ENCODE data around the gene DMWD. TPM values are rescaled to one million over a fixed set of nuclear protein-coding genes. Genes with fewer than 3 reads are reported as not detected.

Gene DMWD
- polyA plus RNA-seq, 2 of the 4 experiments (the other 2 are of a cell fraction), result 17.1 to 31.3 TPM

DNA sequence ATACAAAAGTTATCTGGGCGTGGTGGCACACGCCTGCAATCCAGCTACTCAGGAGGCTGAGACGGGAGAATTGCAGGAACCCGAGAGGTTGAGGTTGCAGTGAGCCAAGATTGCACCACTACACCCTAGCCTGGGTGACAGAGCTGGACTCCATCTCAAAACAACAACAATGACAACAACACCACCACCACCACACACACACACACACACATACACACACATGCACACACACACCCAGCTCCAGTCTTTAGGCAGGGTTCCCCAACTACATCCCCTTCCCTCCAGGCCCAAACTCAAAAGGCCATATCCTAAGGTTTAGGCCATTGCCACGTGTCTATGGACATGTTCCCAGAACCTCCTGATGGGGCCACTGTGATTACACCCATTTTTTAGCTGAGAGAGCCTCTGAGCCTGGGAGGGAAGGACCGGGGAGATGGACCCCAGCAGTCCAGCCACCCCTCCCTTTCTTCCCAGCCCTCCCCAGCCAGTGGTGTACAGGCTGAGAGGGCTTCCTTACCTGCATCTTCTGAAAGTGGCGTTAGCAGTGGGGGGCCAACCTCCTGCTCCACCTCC, 9.0 kb upstream of the DMWD start:
- ChIA-PET CTCF (interaction anchor here (0.6 to 74.3 kb wide), 8 partner anchors 6 to 227 kb away, joined by 3 to 2204 read pairs (median 4); partner anchors contain the start of genes DMPK, DMWD, FOXA3 and QPCTL), POLR2A (interaction anchor here (0.7 to 0.9 kb wide), 2 partner anchors 31 to 32 kb away, joined by 3 to 4 read pairs; partner anchors contain the start of gene SIX5)
- no peak overlapping the region; a peak in 1 of 6 replicates for H3K27ac ChIP-seq
- no peak for FAIRE-seq
- TF ChIP-seq HOXB5 (CRISPR knock-in tag; IDR thresholded peaks at IDR 0.05) (no peak), EHMT2 (IDR thresholded peaks at IDR 0.05; ENCODE audit: low read depth) (no peak), MAZ (IDR thresholded peaks at IDR 0.05; ENCODE audit: borderline replicate concordance, low read depth, low read length) (no peak), RNF2 (IDR thresholded peaks at IDR 0.05; ENCODE audit: borderline replicate concordance, low read depth) (no peak), HOXB13 (CRISPR knock-in tag; IDR thresholded peaks at IDR 0.05; ENCODE audit: low read depth) (no peak), NFE2L2 (conservative IDR thresholded peaks at IDR 0.05; ENCODE audit: low read length) (no peak), MYC (IDR thresholded peaks at IDR 0.05; ENCODE audit: borderline replicate concordance, low read length) (no peak), CEBPB (IDR thresholded peaks at IDR 0.05) (no peak), POLR2AphosphoS2 (conservative IDR thresholded peaks at IDR 0.05; ENCODE audit: low read length) (no peak), NPAS2 (CRISPR knock-in tag; IDR thresholded peaks at IDR 0.05; ENCODE audit: borderline replicate concordance) (no peak), PHF8 (IDR thresholded peaks at IDR 0.05; ENCODE audit: borderline replicate concordance, low read depth) (no peak), RARB (CRISPR knock-in tag; IDR thresholded peaks at IDR 0.05) (no peak)
- TF ChIP-seq, protein P1, sequence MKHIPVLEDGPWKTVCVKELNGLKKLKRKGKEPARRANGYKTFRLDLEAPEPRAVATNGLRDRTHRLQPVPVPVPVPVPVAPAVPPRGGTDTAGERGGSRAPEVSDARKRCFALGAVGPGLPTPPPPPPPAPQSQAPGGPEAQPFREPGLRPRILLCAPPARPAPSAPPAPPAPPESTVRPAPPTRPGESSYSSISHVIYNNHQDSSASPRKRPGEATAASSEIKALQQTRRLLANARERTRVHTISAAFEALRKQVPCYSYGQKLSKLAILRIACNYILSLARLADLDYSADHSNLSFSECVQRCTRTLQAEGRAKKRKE (CRISPR knock-in tag; IDR thresholded peaks at IDR 0.05; ENCODE audit: low read depth), result no peak
- TF ChIP-seq, protein P2, sequence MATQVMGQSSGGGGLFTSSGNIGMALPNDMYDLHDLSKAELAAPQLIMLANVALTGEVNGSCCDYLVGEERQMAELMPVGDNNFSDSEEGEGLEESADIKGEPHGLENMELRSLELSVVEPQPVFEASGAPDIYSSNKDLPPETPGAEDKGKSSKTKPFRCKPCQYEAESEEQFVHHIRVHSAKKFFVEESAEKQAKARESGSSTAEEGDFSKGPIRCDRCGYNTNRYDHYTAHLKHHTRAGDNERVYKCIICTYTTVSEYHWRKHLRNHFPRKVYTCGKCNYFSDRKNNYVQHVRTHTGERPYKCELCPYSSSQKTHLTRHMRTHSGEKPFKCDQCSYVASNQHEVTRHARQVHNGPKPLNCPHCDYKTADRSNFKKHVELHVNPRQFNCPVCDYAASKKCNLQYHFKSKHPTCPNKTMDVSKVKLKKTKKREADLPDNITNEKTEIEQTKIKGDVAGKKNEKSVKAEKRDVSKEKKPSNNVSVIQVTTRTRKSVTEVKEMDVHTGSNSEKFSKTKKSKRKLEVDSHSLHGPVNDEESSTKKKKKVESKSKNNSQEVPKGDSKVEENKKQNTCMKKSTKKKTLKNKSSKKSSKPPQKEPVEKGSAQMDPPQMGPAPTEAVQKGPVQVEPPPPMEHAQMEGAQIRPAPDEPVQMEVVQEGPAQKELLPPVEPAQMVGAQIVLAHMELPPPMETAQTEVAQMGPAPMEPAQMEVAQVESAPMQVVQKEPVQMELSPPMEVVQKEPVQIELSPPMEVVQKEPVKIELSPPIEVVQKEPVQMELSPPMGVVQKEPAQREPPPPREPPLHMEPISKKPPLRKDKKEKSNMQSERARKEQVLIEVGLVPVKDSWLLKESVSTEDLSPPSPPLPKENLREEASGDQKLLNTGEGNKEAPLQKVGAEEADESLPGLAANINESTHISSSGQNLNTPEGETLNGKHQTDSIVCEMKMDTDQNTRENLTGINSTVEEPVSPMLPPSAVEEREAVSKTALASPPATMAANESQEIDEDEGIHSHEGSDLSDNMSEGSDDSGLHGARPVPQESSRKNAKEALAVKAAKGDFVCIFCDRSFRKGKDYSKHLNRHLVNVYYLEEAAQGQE (IDR thresholded peaks at IDR 0.05), result no peak
- TF ChIP-seq, protein P3, sequence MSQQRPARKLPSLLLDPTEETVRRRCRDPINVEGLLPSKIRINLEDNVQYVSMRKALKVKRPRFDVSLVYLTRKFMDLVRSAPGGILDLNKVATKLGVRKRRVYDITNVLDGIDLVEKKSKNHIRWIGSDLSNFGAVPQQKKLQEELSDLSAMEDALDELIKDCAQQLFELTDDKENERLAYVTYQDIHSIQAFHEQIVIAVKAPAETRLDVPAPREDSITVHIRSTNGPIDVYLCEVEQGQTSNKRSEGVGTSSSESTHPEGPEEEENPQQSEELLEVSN (IDR thresholded peaks at IDR 0.05; ENCODE audit: borderline replicate concordance, low read depth), result no peak
- H3K4me1 ChIP-seq, result peaks cover 18% of the 10 kb centered on the region
- no peak for DNase-seq (ENCODE audit: low read depth in 1 of 2, low spot score in 1 of 2)
- H3K4me3 ChIP-seq, result no peak overlapping the region
- no peak overlapping the region for H3K4me2 ChIP-seq
- 78% methylated on average over 7 of the region's 7 CpGs for WGBS (ENCODE audit: missing lambda C conversion rate)
- 0 out of 6 replicates have a peak, but pooled peaks of 1 of the 2 experiments have one; percentile 6 for ATAC-seq
- no peaks in the 10 kb centered on the region for H3K9me3 ChIP-seq

DNA sequence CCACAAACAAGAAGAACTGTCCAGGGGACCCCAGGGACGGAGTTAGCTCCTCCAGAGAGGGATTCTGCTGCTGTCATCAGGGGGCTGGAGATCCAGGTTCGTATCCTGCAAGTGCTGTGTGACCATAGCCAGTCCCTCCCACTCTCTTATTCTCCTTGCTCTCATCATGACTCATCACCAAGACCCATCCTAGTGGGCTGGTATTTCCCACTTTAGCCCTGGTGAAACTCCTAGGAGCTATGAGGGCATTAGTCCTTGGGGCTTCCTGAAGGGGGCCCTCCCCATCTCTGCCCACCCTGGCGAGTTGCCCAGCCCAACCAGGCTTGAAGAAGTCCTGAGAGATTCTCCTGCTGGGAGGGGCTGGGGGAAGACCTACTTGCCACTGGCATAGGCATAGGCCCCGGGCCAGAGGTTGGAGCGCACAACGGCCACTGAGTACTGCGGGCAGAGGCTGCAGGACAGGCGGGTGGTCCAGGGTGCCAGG, 7.5 kb upstream of the DMWD start:
- H3K4me3 ChIP-seq, result no peak overlapping the region
- TF ChIP-seq RARB (CRISPR knock-in tag; IDR thresholded peaks at IDR 0.05) (no peak), FOSB (CRISPR knock-in tag; IDR thresholded peaks at IDR 0.05) (no peak), RCOR1 (IDR thresholded peaks at IDR 0.05; ENCODE audit: low read depth, low read length) (no peak), RNF2 (IDR thresholded peaks at IDR 0.05; ENCODE audit: borderline replicate concordance, low read depth) (no peak), KDM5A (IDR thresholded peaks at IDR 0.05) (no peak), MAFK (IDR thresholded peaks at IDR 0.05; ENCODE audit: partially characterized antibody) (peak; percentile 11), ZFP36 (IDR thresholded peaks at IDR 0.05; ENCODE audit: borderline replicate concordance, partially characterized antibody) (peak; percentile 24), FOSL2 (IDR thresholded peaks at IDR 0.05) (no peak), FOSL2 (CRISPR knock-in tag; IDR thresholded peaks at IDR 0.05) (peak; percentile 77), ZC3H11A (IDR thresholded peaks at IDR 0.05) (no peak), EP300 (IDR thresholded peaks at IDR 0.05) (no peak)
- TF ChIP-seq, protein P4, sequence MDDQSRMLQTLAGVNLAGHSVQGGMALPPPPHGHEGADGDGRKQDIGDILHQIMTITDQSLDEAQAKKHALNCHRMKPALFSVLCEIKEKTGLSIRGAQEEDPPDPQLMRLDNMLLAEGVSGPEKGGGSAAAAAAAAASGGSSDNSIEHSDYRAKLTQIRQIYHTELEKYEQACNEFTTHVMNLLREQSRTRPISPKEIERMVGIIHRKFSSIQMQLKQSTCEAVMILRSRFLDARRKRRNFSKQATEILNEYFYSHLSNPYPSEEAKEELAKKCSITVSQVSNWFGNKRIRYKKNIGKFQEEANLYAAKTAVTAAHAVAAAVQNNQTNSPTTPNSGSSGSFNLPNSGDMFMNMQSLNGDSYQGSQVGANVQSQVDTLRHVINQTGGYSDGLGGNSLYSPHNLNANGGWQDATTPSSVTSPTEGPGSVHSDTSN (IDR thresholded peaks at IDR 0.05), result no peak
- TF ChIP-seq, protein P5, sequence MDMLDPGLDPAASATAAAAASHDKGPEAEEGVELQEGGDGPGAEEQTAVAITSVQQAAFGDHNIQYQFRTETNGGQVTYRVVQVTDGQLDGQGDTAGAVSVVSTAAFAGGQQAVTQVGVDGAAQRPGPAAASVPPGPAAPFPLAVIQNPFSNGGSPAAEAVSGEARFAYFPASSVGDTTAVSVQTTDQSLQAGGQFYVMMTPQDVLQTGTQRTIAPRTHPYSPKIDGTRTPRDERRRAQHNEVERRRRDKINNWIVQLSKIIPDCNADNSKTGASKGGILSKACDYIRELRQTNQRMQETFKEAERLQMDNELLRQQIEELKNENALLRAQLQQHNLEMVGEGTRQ (IDR thresholded peaks at IDR 0.05), result no peak
- ATAC-seq (peak; percentile 32 to 63; a peak in 4 of 6 replicates), DNase-seq (ENCODE audit: low read depth in 1 of 2, low spot score in 1 of 2) (peak in 1 of 2 experiments; percentile 65), FAIRE-seq (no peak)
- H3K9me3 ChIP-seq, result no peaks in the 10 kb centered on the region
- WGBS (ENCODE audit: missing lambda C conversion rate), result 64% methylated on average over 7 of the region's 8 CpGs
- H3K4me2 ChIP-seq, result peak overlapping the region; percentile 20; the same call in 2 of the 3 replicates
- ChIA-PET CTCF (interaction anchor here (0.6 to 74.3 kb wide), 17 partner anchors 8 to 317 kb away, joined by 3 to 2204 read pairs (median 6); partner anchors contain the start of genes DMPK, DMWD, FBXO46 and FOXA3), POLR2A (interaction anchor here (1.8 to 2.6 kb wide), 2 partner anchors 29 to 31 kb away, joined by 12 to 23 read pairs; partner anchors contain the start of gene SIX5)
- peaks cover 18% of the 10 kb centered on the region for H3K4me1 ChIP-seq
- H3K27ac ChIP-seq, result peak overlapping the region; percentile 27 to 66; a peak in 4 of 6 replicates

All from A549 (cell line).